Erythroblast (primary cell): ENCODE data around the gene SPDEF.

Source experiments
- DNase-seq, 2 experiments: peaks; one replicate each; lab custom pipeline; 2025; lab: John Stamatoyannopoulos, UW
- GATA1 ChIP-seq: IDR thresholded peaks from 2 replicates; pipeline ENCODE4 v1.6.1; 2011; ENCODE audit warnings: low read depth, mild to moderate bottlenecking, control low read depth, low read length, moderate library complexity
- POLR2A ChIP-seq: IDR thresholded peaks from 2 replicates; pipeline ENCODE4 v1.6.1; 2011; ENCODE audit warnings: mild to moderate bottlenecking, low read length

SPDEF gene

GRCh38 chr6:34526241-34526972 is 29.7 kb downstream of the SPDEF start:
- no peak for DNase-seq
- TF ChIP-seq POLR2A, result no peak
- TF ChIP-seq GATA1, result no peak

GRCh38 chr6:34525431-34526175 is 30.5 kb downstream of the SPDEF start:
- TF ChIP-seq POLR2A, result no peak
- no peak for DNase-seq

GRCh38 chr6:34524971-34525370 is 31.2 kb downstream of the SPDEF start:
- TF ChIP-seq POLR2A (no peak), GATA1 (no peak)
- no peak for DNase-seq

- TF ChIP-seq POLR2A, result no peak
- no peak for TF ChIP-seq GATA1
- peak in 1 of 2 experiments; percentile 22 for DNase-seq
These were observed 31.6 kb downstream of the SPDEF start for GRCh38 chr6:34524499-34524898.

- no peak for DNase-seq
- TF ChIP-seq GATA1 (no peak), POLR2A (no peak)
These were observed 32.5 kb downstream of the SPDEF start for GRCh38 chr6:34523441-34524206.

GRCh38 chr6:34522761-34523160 is 33.4 kb downstream of the SPDEF start:
- DNase-seq, result no peak
- no peak for TF ChIP-seq POLR2A
- no peak for TF ChIP-seq GATA1

- DNase-seq, result no peak
- TF ChIP-seq POLR2A, result no peak
- no peak for TF ChIP-seq GATA1
These were observed 34.5 kb downstream of the SPDEF start for GRCh38 chr6:34521463-34522285.

- no peak for DNase-seq
- TF ChIP-seq POLR2A (no peak), GATA1 (no peak)
These were observed 35.3 kb downstream of the SPDEF start for GRCh38 chr6:34520645-34521462.

- DNase-seq, result no peak
- TF ChIP-seq POLR2A, result no peak
- no peak for TF ChIP-seq GATA1
These were observed 36.0 kb downstream of the SPDEF start for GRCh38 chr6:34519971-34520644.

- no peak for DNase-seq
- TF ChIP-seq GATA1 (no peak), POLR2A (no peak)
These were observed 37.3 kb downstream of the SPDEF start for GRCh38 chr6:34518669-34519365.

- DNase-seq, result no peak
- TF ChIP-seq GATA1, result no peak
- TF ChIP-seq POLR2A, result no peak
These were observed 38.2 kb downstream of the SPDEF start for GRCh38 chr6:34517966-34518365.

- peak; percentile 56 to 85 for DNase-seq
- TF ChIP-seq GATA1 (no peak), POLR2A (no peak)
These were observed 38.7 kb downstream of the SPDEF start for GRCh38 chr6:34517461-34517881.
